HG03565 (cell line): Measurements from ENCODE around the gene SBSN.

ENCODE experiments used
- ATAC-seq: cut with Tn5 transposase; IDR thresholded peaks from one replicate; pipeline ENCODE4 v1.9.1; 2021; ENCODE audit warnings: mild to moderate bottlenecking, moderate library complexity; ENCODE audit not compliant: unreplicated experiment

SBSN gene

GRCh38 chr19:35555301-35556005 lies 27.3 kb upstream of the SBSN start:
- no peak for ATAC-seq

GRCh38 chr19:35554076-35554475 lies 26.0 kb upstream of the SBSN start:
- no peak for ATAC-seq

DNA sequence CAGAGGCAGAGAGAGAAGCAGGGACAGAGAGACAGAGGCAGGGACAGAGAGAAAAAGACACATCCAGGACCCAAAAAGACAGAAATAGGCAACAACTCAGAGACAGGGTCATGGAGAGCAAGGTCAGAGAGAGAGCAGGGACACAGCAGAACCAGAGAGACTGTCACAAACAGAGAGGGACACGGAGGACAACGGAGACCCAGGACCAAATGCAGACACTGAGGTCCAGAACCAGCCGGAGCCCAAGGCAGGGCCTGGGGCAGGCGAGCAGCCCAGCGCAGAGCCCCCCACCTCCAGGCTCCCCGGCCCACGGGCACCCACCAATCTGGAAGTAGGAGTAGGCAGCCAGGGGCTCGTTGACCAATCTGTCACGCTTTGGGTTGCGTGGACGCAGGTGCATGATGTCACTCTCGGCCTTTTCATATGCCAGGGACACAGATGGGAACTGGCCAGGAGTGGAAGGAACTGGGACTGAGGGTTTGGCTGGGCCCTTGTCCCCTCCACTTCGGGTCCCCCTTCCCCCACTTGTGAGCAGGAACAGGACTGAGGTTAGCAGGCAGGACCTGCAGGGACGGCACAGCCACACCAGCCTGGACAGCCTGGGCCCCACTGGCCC lies 25.4 kb upstream of the SBSN start:
- no peak for ATAC-seq

DNA sequence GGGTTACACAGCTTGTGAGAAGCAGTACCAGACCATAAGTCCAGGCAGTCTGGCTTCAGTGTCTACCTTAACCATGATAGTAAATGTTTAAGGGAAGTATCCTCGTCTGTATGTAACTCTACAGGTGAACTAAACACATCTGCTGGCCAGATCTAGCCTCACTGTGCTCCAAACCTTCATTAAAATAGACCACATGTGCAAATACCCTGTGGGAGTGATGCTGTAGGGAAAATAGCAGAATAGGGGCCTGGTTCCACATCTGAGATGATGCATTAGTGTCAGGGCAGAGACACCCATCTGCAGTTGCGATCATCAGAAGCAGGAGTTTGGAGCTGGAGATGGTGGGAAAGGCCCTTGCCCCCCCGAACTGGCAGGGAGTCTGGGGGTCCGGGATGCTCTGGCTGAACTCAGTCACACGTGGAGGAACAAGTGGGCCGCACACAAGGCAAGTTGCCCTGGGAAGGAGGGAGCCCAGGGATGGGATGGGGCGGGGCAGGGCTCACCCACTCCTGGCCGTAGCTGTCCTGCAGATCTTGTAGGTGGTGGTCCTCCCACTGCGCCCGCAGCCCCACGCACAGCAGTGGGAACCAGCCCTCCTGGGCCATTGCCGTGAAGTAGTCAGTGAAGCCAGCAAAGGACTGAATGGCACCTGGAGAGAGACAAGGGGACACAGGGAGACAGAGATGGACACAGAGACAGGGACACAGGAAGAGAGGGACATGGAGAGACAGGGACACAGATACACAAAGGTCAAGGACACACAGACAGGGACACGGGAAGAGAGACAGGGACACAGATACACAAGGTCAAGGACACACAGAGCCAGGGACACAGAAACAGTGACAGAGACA lies 24.6 kb upstream of the SBSN start:
- ATAC-seq: no peak

DNA sequence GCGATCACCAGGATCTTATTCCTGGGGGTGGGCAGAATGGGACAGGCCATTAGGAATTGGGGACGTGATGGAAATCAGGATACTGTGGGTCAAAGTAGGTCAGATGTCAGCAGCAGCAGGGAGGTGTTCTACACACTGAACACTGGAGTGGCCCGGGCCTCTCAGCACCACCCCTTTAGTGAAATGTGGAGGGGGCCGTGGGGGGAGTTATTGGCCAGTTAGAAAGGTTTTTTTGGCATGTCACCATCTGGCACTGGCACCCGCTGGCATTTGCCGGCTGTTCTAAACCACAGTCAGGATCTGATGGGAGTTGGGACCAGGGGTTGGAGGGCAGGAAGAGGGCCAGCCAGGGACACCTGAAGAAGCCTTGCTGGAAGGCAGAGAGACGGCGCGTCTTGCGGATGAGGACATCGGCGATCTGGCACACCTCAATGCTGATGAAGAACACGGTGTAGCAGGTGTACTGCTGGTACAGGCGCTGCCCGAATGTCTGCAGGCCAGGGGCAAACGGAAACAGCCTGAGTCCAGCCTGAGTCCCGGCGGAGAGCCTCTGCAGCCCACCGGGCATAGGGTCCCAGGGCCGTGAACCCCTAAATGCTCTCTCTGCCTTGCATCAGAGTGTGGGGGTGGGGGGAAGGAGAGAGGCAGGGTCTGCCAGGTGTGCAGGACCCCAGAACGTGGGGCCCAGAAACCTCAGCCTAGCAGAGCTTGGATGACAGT lies 23.1 kb upstream of the SBSN start:
- ATAC-seq: no peak

GRCh38 chr19:35549879-35550523 lies 21.9 kb upstream of the SBSN start:
- ATAC-seq: no peak

- ATAC-seq: no peak
Measured at GRCh38 chr19:35549174-35549788, 21.2 kb upstream of the SBSN start.

GRCh38 chr19:35546532-35546931 lies 18.4 kb upstream of the SBSN start:
- ATAC-seq: no peak

DNA sequence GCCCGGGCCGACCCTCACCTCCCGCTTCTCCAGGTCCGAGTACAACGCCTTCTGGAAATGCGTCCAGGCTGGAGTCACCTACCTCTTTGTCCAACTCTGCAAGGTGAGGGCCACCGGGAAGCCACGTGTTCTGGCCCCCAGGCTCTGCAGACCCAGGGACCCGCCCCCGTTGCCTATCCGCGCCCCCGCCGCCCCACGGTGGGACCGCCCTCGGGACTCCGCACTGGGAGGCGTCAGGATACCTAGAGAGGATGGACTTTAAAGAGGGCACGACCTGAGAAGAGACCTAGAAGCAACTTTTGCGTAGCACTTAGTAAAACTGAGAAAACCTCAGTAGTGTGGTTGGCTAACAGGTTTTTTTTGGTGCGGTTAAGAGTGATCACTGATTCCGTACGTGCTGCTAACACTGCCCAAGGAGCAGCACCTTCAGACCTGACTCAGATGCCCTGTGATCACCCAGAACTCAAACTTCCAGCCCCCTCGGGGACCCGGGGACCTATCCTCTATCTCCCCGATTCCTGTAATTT lies 17.8 kb upstream of the SBSN start:
- ATAC-seq: peak; percentile 29

DNA sequence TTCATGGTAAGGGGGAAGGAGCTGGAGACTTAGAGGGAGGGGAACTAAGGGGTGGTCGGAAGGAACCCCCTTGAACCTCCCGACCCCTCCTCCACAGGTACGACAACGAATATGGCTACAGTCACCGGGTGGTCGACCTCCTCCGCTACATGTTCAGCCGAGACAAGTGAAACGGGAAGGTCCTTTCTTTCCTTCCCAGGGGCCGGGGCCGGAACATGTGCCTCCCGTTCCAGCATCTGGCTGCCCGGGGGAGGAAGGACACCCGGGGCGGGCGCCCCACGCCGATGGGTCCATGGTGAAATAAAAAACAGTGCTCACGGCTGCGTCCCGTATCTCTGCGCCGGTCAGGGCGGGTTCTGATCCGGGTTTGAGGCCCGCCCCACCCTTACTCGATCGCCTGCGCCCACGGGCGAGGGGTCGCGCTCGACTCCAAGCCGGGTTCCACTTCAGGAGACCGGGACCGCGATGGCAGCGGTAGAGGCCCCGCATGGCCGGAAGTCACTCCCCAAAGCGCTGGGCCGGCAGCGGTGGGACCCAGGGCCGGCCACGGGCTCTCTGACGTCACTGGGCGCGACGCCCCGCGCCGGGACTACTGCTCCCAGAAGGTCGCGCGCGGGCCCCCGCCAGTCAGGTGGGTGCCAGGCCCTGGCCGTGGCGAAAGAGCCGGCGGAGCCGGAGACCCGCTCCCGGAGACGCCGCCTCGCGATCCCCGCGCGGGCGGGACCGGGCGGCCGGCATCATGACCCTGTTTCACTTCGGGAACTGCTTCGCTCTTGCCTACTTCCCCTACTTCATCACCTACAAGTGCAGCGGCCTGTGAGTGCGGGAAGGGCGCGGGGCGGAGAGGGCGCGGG lies 17.1 kb upstream of the SBSN start, which contains the start of gene TMEM147:
TMEM147 (plus strand) TSS at position 626 of the 854 bp plus-strand sequence; CDS start at position 740, 114 bp downstream.
- ATAC-seq: peak; percentile 75

DNA sequence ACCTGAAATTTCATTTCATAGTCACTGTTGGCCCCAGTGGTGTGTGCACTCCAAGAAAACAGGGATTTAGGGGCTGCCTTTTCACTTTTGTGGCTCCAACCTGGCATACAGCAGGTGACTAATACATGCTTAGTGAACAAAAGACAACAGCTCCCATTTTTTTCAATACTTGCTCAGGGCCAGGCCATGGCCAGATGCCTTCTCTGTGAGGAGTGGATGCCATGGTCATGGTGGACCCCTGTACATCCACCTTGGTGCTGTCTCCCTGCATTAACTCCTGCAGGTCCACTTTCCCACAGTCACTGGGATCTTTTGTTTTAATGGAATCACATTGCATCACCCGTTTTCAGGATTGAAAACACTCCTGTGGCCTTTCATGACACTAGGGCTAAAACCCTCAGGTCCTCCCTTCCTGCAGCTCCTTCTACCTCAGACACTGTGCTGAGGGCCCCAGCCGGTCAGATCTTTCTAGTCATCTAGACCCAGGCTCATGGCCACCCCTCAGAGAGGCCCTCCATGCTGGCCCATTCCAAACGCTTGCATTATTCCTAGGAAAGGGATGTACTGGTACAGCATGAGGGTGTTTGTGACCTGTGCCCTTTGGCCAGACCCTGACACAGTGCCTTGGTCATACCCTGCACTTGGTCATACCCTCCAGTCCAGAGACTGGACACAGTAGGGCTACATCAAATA lies 16.1 kb upstream of the SBSN start:
- no peak for ATAC-seq

- ATAC-seq: no peak
Measured at GRCh38 chr19:35543280-35544109, 15.4 kb upstream of the SBSN start.

DNA sequence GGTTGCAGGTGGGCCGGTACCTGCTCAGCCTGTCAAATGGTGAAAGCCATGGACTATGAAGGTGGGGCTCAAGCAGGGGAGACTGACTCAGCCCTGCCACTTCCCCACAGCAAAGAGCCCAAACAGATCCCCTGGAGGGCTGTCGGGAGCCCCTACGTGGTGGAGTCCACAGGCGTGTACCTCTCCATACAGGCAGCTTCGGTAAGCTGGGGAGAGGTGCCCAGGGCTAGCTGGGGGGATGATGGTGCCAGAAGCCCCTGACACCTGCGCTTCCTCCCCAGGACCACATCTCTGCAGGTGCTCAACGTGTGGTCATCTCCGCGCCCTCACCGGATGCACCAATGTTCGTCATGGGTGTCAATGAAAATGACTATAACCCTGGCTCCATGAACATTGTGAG lies 14.1 kb upstream of the SBSN start:
- ATAC-seq: no peak

- ATAC-seq: no peak
Measured at GRCh38 chr19:35540356-35540927, 12.3 kb upstream of the SBSN start.

DNA sequence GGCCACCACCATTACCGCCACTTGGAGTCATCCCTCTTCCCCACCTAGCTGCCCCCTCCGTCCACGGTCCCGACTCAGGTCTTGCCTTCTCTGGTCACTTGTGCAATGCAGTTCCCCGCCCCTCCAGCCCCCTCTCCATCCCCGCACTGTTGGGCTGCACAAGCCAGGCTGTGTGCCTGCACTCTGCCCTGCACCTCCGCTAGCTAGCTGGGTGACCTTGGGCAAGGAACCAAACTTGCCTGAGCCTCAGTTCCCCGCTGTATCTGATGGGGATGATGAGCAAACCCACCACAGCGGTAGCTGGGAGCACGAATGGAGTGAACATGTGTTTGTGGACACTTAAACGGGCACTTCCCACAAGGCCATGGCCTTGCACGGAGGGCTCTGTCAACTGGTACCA lies 11.7 kb upstream of the SBSN start:
- ATAC-seq: no peak

DNA sequence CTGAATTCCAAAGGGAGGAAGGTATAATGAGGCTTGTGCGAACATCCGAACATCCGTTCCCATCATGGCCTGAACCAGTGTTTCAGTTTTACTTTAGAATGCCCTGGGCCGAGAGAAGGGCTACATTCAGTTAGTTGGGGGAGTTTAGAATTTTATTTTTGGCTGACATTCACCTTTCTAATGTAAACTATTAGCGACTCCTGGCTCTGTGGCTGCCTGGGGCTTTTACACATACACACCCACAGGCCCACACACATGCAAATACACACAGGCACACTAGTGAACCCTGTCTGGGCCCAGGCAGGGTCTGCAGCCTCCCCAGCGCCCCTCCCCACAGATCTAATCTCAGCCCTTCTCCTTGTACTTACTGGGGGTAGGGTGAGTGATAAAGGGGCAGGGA lies 11.2 kb upstream of the SBSN start:
- ATAC-seq: no peak

DNA sequence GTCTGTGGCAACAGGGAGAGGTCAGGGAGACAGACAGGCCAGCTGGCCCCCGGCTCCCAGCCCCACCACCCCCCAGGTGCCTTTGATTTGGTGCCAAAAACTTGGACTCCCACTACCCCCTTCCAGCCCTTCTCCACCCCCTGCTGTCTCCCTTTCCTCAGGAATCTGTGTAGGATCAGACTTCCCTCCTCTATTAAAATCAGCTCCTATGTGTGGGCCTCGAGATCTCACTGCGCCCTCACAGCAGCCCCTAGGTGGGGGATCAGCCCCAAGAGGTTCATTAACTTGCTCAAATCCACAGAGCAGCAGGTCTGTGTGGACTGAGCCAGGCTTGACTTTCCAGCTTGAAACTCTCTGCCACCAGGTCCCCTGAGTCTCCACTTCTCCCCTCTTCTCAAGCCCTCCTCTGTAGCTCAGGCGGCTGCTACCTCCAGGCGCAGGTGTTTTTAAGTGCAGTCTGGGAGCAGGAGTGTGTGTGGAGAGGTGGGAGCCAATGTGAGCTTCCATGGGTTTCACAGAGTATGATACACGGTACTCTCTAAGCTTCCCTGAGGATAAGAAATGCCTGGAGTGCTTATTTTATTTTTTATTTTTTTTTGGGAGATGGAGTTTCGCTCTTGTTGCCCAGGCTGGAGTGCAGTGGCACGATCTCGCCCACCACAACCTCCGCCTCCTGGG lies 6.8 kb upstream of the SBSN start:
- no peak for ATAC-seq
